Endothelial cell of umbilical vein (primary cell): ENCODE data around the gene NPHS1. TPM values are rescaled to one million over a fixed set of nuclear protein-coding genes. Genes with fewer than 3 reads are reported as not detected.

Source experiments
- BruUV-seq: library from RNA; stranded (reverse); fragments of 400-500 nt; replicated peaks from 2 replicates; lab custom pipeline; 2021; lab: Mats Ljungman, UMichigan
- CTCF ChIA-PET: fragments of 300-600, 350-600 bp; sonication (Branson Sonifier 250); formaldehyde crosslinking; loops from one replicate; lab custom pipeline; 2021; ENCODE audit warnings: antibody characterized with exemption, inconsistent platforms; lab: Charles Lee
- POLR2A ChIA-PET: fragments of 300-600, 350-600 bp; sonication (Branson Sonifier 250); formaldehyde crosslinking; loops from one replicate; lab custom pipeline; 2021; ENCODE audit warnings: antibody characterized with exemption, inconsistent platforms; lab: Charles Lee
- DNase-seq: peaks from one replicate; pipeline ENCODE4 v3.0.0-alpha.2; 2011; ENCODE audit warnings: low read depth, low spot score
- FAIRE-seq: peaks from 2 replicates; lab custom pipeline; 2011; peaks lifted over from hg19 to GRCh38; lab: Jason Lieb, UNC
- H2AFZ ChIP-seq: 2 replicates; pipeline ENCODE4 v1.6.0; 2012; ENCODE audit warnings: low read depth, low read length, control low read depth, inconsistent platforms
- H3K27ac ChIP-seq: 2 replicates; pipeline ENCODE4 v1.5.1; 2011; ENCODE audit warnings: low read depth, mild to moderate bottlenecking, control low read depth, low read length, moderate library complexity; ENCODE audit not compliant: insufficient read depth
- H3K27me3 ChIP-seq, 2 experiments: 2 replicates each; pipeline versions ENCODE4 v1.6.0 to v1.6.1; 2011; ENCODE audit warnings: low read length in 2 of 2, mixed read lengths in 1 of 2; ENCODE audit not compliant: control insufficient read depth in 2 of 2, insufficient read depth in 2 of 2
- H3K36me3 ChIP-seq, 2 experiments: 2 replicates in 1 of 2; 3 replicates in 1 of 2; pipeline ENCODE4 v1.5.1; 2011; ENCODE audit warnings: low read length in 2 of 2, mild to moderate bottlenecking in 1 of 2, moderate library complexity in 1 of 2; ENCODE audit not compliant: control insufficient read depth in 2 of 2, insufficient read depth in 2 of 2; ENCODE audit errors: extremely low read depth in 1 of 2
- H3K4me1 ChIP-seq: 3 replicates; pipeline ENCODE4 v1.5.1; 2011; ENCODE audit warnings: mild to moderate bottlenecking, low read length; ENCODE audit not compliant: control insufficient read depth, insufficient read depth; ENCODE audit errors: extremely low read depth
- H3K4me2 ChIP-seq: 2 replicates; pipeline ENCODE4 v1.6.1; 2011; ENCODE audit warnings: low read length, control low read depth, mixed read lengths; ENCODE audit not compliant: insufficient read depth
- H3K4me3 ChIP-seq, 3 experiments: fragments of 200-600 bp in 1 of 3; sonication (generic), shearing (Covaris generic) in 1 of 3; replicated peaks in 1 of 3; 2 replicates each; pipeline ENCODE4 v1.5.1; 2011 to 2016; ENCODE audit warnings: control low read depth in 3 of 3, low read length in 3 of 3, mild to moderate bottlenecking in 2 of 3, inconsistent platforms in 1 of 3, low read depth in 1 of 3, moderate library complexity in 1 of 3; ENCODE audit not compliant: insufficient read depth in 1 of 3
- H3K79me2 ChIP-seq: 2 replicates; pipeline ENCODE4 v1.6.0; 2012; ENCODE audit warnings: low read length, inconsistent platforms; ENCODE audit not compliant: control insufficient read depth, insufficient read depth
- H3K9ac ChIP-seq: replicated peaks from 2 replicates; pipeline ENCODE3; 2011; ENCODE audit warnings: low read length, control low read depth; ENCODE audit not compliant: insufficient read depth; ENCODE audit errors: extremely low read depth
- H3K9me1 ChIP-seq: replicated peaks from 3 replicates; pipeline ENCODE4 v1.6.0; 2011; ENCODE audit warnings: mild to moderate bottlenecking, low read length; ENCODE audit not compliant: control insufficient read depth, insufficient read depth; ENCODE audit errors: extremely low read depth
- H3K9me3 ChIP-seq: replicated peaks from 2 replicates; pipeline ENCODE4 v1.5.1; 2012; ENCODE audit warnings: low read length, inconsistent platforms; ENCODE audit not compliant: control insufficient read depth, insufficient read depth
- H4K20me1 ChIP-seq: replicated peaks from 2 replicates; pipeline ENCODE3; 2011; ENCODE audit warnings: mild to moderate bottlenecking, low read length; ENCODE audit not compliant: control insufficient read depth, insufficient read depth; ENCODE audit errors: extremely low read depth
- EZH2 ChIP-seq: IDR thresholded peaks from 2 replicates; pipeline ENCODE4 v1.6.1; 2012; ENCODE audit warnings: borderline replicate concordance, low read depth, mild to moderate bottlenecking, moderate library complexity, low read length, inconsistent platforms; ENCODE audit not compliant: severe bottlenecking
- FOS ChIP-seq: IDR thresholded peaks from 2 replicates; pipeline ENCODE4 v1.6.1; 2011; ENCODE audit warnings: mild to moderate bottlenecking, low read length, moderate library complexity, borderline replicate concordance; ENCODE audit not compliant: insufficient read depth
- GATA2 ChIP-seq: IDR thresholded peaks from 2 replicates; pipeline ENCODE4 v1.7.0; 2011; ENCODE audit warnings: low read depth, mild to moderate bottlenecking, moderate library complexity, mixed read lengths, low read length; ENCODE audit not compliant: insufficient read length, insufficient read depth
- JUN ChIP-seq: IDR thresholded peaks from 2 replicates; pipeline ENCODE4 v1.6.1; 2011; ENCODE audit warnings: borderline replicate concordance, low read depth; ENCODE audit not compliant: insufficient read length, insufficient read depth
- MAX ChIP-seq: IDR thresholded peaks from 2 replicates; pipeline ENCODE4 v1.6.1; 2011; ENCODE audit not compliant: insufficient read depth, insufficient read length
- MYC ChIP-seq: IDR thresholded peaks from one replicate; pipeline ENCODE4 v1.6.1; 2011; ENCODE audit warnings: mild to moderate bottlenecking, low read depth, low read length
- POLR2A ChIP-seq: IDR thresholded peaks from 2 replicates; pipeline ENCODE4 v1.6.1; 2012; ENCODE audit warnings: low read depth, mild to moderate bottlenecking, control low read depth, low read length
- POLR2AphosphoS5 ChIP-seq: IDR thresholded peaks from 2 replicates; pipeline ENCODE4 v1.6.1; 2012; ENCODE audit warnings: low read depth, mild to moderate bottlenecking, control low read depth, low read length, moderate library complexity; ENCODE audit not compliant: insufficient read depth
- dilution Hi-C: fragments of 300-500 bp; cut with MboI; formaldehyde crosslinking; loops from one replicate; pipeline ENCODE4 v1.15.0; 2019; ENCODE audit warnings: low sequenced_read_pairs; ENCODE audit not compliant: extremely low pct_ligation_motif_present
- intact Hi-C: fragments of 100-400 bp; cut with micrococcal nuclease; formaldehyde crosslinking; loops from one replicate; pipeline ENCODE4 v1.10.0; 2022
- polyA plus RNA-seq, 4 experiments: library from polyadenylated mRNA; depleted of rRNA in 3 of 4; stranded (reverse) in 3 of 4; unstranded in 1 of 4; fragments of >200 nt; gene quantifications; 2 replicates each; pipeline versions ENCODE4 v1.2.1 to v1.2.3, GENCODE V29; 2011 to 2012; ENCODE audit warnings: missing spikeins in 1 of 4
- total RNA-seq: library from RNA; stranded (reverse); gene quantifications from 2 replicates; pipeline ENCODE4 v1.2.3, GENCODE V29; 2021
- TF ChIP-seq, protein P1 (sequence below), 2 donors: IDR thresholded peaks; 1 replicate in 1 of 2; 2 replicates in 1 of 2; pipeline ENCODE4 v1.5.1; 2011; ENCODE audit warnings: low read length in 2 of 2, mild to moderate bottlenecking in 2 of 2, moderate library complexity in 2 of 2, control low read depth in 1 of 2, inconsistent platforms in 1 of 2, low read depth in 1 of 2; ENCODE audit not compliant: insufficient read depth in 1 of 2; ENCODE audit errors: extremely low read depth in 1 of 2

Gene NPHS1
- total and polyA plus RNA-seq, 2 donors (not counting 3 experiments of a cell fraction or from before 2014, with no cell fraction given), result not detected

DNA sequence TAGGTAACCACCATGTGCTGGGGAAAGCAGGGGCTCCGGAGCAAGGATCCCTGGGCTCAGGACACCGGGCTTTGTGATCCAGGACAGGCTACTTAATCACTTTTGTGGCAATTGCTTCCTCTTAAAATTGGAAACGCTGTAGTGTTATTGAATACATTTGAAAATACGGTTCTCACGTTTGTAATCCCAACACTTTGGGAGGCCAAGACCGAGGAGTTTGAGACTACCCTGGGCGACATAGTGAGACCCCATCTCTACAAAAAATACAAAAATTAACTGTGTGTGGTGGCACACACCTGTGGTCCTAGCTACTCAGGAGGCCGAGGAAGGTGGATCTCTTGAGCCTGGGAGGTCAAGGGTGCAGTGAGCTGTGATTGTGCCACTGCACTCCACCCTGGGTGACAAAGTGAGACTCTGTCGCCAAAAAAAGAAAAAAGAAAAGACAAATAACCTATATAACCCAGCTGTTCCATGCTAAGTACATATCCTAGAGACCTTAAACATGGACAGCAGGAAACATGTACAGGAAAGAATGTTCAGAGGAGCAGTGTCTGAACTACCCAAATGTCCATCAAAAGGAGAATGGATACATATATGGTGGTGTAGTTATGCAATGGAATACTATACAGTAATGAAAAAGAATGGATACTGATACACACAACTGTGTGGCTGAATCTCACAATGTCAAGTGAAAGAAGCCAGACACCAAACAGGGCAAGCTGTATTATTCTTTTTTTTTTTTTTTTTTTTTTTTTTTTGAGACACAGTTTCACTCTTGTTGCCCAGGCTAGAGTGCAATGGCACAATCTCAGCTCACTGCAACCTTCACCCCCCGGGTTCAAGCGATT, 39.0 kb downstream of the NPHS1 start:
- ChIA-PET CTCF (interaction anchor here (1.1 kb wide), 1 partner anchor 16 kb away, joined by 3 read pairs; no protein-coding TSS in a partner anchor), POLR2A (no interaction called here)
- Histone ChIP-seq H3K9me3 (no peaks in the 10 kb centered on the region), H3K4me3 (no peak overlapping the region), H3K27ac (no peak overlapping the region), H3K4me1 (no peaks in the 10 kb centered on the region), H3K36me3 (no peaks in the 10 kb centered on the region), H3K4me2 (no peak overlapping the region), H2AFZ (no peak overlapping the region), H3K9me1 (no peaks in the 10 kb centered on the region), H3K27me3 (peaks cover 0 to under 1% of the 10 kb centered on the region in 2 experiments), H3K9ac (no peak overlapping the region), H3K79me2 (no peaks in the 10 kb centered on the region), H4K20me1 (no peaks in the 10 kb centered on the region)
- FAIRE-seq, result no peak
- dilution Hi-C loops, result no loop called here
- BruUV-seq, result no TSS peak
- DNase-seq, result no peak
- intact Hi-C loops, result no loop called here
- TF ChIP-seq MAX, result no peak
- no peak for TF ChIP-seq MYC
- TF ChIP-seq POLR2AphosphoS5, result no peak
- no peak for TF ChIP-seq GATA2
- TF ChIP-seq EZH2, result no peak
- TF ChIP-seq POLR2A, result no peak
- no peak for TF ChIP-seq FOS
- TF ChIP-seq, protein P1, sequence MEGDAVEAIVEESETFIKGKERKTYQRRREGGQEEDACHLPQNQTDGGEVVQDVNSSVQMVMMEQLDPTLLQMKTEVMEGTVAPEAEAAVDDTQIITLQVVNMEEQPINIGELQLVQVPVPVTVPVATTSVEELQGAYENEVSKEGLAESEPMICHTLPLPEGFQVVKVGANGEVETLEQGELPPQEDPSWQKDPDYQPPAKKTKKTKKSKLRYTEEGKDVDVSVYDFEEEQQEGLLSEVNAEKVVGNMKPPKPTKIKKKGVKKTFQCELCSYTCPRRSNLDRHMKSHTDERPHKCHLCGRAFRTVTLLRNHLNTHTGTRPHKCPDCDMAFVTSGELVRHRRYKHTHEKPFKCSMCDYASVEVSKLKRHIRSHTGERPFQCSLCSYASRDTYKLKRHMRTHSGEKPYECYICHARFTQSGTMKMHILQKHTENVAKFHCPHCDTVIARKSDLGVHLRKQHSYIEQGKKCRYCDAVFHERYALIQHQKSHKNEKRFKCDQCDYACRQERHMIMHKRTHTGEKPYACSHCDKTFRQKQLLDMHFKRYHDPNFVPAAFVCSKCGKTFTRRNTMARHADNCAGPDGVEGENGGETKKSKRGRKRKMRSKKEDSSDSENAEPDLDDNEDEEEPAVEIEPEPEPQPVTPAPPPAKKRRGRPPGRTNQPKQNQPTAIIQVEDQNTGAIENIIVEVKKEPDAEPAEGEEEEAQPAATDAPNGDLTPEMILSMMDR (IDR thresholded peaks at IDR 0.05; ENCODE audit: extremely low read depth in 1 of 2, insufficient read depth in 1 of 2, low read depth in 1 of 2, low read length in 2 of 2), result no peak
- no peak for TF ChIP-seq JUN
